Posterior vena cava (tissue), 2 donors: ENCODE measurements around the gene ADGRV1. TPM values are rescaled to one million over a fixed set of nuclear protein-coding genes. Genes with fewer than 3 reads are reported as not detected.
"Not testable (repeated sequence)": the region's sequence is repeated elsewhere in the genome, so short reads cannot be mapped to it uniquely, and the experiment has no call there.

Experiments used
- DNase-seq: peaks from one replicate; pipeline ENCODE4 v3.0.0-alpha.2; 2020; ENCODE audit warnings: low spot score
- intact Hi-C, 2 donors: fragments of 100-400 bp; cut with DNase I; formaldehyde crosslinking; loops; one replicate each; pipeline versions ENCODE4 v1.14.1 to v1.14.2; 2022 to 2023
- total RNA-seq, 2 donors: library from RNA; stranded (reverse); fragmentation: NEBNext Ultra II Directional; extraction: Animal tissue kit (Norgen Biotek cat#: 25700); gene quantifications; one replicate each; pipeline ENCODE4 v1.2.1, GENCODE V29; 2021
- donor health status: DM: yes; HTN: yes; CAD: no.
- donor health status: DM: yes; HTN: yes; CAD: no.

The ADGRV1 gene
- total RNA-seq, 2 donors from 2014 or later, result 0.19 TPM; not detected in 1

DNA sequence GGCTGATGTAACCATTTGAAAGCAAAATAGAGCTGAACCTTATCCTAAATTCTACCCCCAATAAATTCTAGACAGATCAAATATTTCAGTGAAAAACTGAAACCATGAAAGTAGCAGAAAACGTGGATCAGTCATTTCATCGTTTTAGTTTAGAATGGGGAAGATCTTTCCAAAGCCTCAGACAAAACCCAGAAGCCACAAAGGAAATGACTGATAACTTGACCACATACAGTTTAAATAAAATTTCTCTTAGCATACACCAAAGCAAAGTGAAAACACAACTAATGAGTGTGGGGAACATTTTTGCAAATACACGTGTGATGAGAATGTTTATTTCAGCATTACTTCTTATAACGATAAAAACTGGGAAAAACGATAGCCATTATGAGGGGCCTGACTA is 284.8 kb downstream of the ADGRV1 start:
- intact Hi-C loops, result no loop called here
- DNase-seq, result no peak

GRCh38 chr5:90844931-90845330 is 286.3 kb downstream of the ADGRV1 start:
- intact Hi-C loops, result no loop called here
- DNase-seq, result no peak

GRCh38 chr5:90845723-90846554 is 287.3 kb downstream of the ADGRV1 start:
- intact Hi-C loops, result no loop called here
- DNase-seq, result no peak

- DNase-seq, intact Hi-C loops: not testable (repeated sequence)
Measured at GRCh38 chr5:90847606-90848005, 289.0 kb downstream of the ADGRV1 start.

DNA sequence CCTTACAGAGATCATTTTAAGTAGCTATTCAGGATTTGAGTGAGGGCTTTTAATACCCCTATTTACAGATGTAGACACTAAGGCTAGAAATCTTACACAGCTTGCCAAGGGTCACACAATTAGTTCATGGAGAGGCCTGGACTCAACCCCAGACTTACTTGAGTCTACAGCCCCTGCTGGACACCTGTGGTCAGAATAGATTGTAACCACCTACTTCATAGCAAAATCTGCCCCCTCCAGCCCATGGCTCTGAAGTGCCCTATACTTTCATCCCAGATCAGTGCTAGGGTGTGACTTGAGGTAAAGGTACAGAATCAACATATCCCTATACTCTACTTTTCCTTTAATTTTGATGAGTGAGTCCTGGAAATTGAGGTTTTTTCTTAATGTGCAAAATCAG is 291.3 kb downstream of the ADGRV1 start:
- no peak for DNase-seq
- intact Hi-C loops, result no loop called here

DNA sequence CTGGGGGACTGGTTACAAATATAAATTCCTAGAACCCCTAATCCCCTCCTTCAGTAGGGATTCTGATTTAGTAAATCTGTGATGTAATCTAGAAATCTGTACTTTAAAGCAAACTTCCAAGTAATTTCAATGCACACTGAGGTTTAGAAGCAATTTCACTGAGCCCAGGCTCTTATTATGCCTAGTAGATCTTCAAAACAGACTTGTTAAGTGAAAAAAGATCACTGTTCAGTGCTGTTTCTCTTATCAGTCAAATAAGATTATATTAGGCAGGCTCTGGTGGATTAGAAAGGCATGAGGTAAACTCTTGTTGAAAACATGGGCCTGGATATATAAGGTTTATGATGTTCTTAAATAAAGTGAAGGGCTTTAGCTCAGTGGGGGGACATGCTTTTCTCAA is 293.9 kb downstream of the ADGRV1 start:
- no peak for DNase-seq
- intact Hi-C loops, result no loop called here

- no peak for DNase-seq
- intact Hi-C loops, result no loop called here
Measured at GRCh38 chr5:90853750-90854149, 295.2 kb downstream of the ADGRV1 start.

DNA sequence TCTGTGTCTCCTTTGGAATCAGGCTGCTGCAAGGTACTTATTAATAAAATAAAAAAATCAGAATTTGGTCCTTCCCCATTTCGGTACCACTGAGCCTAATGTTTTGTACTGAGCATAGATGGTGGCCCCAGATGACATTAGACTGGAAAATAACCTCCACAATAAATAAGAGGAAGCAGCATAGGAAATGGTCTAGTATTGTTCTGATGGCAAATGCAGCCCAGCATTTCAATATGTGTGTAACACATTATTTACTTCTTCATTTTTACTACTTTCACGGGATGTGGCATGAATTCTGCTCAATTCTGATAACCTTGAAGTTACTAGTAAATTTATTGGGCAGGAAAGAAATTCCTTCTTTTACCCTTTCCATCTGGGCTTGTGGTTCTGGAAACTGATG is 295.6 kb downstream of the ADGRV1 start:
- intact Hi-C loops, result no loop called here
- no peak for DNase-seq

DNA sequence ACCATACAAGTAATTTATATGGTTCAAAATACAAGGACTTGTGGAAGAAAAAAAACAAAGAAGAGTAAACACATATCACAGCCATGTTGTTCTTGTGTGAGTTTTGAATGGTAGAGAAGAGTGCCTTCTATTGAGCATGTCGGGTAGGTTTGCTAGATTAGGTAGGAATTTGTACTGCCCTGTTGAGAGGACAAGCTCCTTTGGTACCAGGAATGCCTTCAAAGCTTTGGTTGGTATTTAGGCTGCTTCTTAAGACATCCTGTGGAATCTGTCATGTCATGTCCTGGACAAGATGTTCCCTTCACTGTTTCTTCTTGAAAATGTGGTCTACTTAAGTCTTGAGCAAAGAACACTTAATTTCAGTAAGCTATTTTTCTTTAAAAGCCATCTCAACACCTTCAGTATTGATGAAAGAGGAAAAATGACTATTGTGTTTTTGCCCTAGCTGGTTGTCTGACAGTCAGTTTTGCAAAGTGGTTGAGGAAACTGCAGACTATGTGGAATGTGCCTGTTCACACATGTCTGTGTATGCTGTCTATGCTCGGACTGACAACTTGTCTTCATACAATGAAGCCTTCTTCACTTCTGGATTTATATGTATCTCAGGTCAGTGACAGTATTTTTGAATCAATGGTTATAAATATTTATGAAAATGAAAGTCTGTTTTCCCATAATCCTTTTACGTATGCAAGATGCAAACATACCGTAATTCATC is 296.9 kb downstream of the ADGRV1 start:
- intact Hi-C loops, result no loop called here
- no peak for DNase-seq

- intact Hi-C loops, result loop anchor here in 1 of 2 donors (5.0 kb wide), 1 partner anchor 725 kb away; no protein-coding TSS in a partner anchor
- DNase-seq, result no peak
Measured at GRCh38 chr5:90861843-90862586, 303.4 kb downstream of the ADGRV1 start.

- intact Hi-C loops, result loop anchor here in 1 of 2 donors (5.0 kb wide), 1 partner anchor 552 kb away; no protein-coding TSS in a partner anchor
- no peak for DNase-seq
Measured at GRCh38 chr5:90865180-90865579, 306.6 kb downstream of the ADGRV1 start.

DNA sequence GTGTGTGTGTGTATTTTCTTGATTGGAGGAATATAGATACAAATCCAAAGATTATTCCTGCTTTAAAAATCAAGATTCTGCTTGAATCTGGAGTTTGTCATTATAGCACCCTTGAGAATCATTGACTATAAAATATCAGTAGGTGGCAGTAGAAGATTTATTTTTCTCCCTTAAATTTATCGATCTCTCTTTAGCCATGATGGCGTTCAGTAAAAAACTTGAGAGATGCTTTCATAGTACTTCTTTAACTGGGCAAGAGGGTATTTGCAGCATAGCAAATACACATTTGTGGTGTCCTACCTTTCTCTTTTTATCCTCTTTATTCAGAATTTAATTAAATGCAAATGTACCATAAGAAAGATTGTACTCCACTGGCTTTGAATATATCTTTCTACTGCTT is 307.7 kb downstream of the ADGRV1 start:
- no peak for DNase-seq
- intact Hi-C loops, result loop anchor here in 1 of 2 donors (5.0 kb wide), 1 partner anchor 551 kb away; no protein-coding TSS in a partner anchor

DNA sequence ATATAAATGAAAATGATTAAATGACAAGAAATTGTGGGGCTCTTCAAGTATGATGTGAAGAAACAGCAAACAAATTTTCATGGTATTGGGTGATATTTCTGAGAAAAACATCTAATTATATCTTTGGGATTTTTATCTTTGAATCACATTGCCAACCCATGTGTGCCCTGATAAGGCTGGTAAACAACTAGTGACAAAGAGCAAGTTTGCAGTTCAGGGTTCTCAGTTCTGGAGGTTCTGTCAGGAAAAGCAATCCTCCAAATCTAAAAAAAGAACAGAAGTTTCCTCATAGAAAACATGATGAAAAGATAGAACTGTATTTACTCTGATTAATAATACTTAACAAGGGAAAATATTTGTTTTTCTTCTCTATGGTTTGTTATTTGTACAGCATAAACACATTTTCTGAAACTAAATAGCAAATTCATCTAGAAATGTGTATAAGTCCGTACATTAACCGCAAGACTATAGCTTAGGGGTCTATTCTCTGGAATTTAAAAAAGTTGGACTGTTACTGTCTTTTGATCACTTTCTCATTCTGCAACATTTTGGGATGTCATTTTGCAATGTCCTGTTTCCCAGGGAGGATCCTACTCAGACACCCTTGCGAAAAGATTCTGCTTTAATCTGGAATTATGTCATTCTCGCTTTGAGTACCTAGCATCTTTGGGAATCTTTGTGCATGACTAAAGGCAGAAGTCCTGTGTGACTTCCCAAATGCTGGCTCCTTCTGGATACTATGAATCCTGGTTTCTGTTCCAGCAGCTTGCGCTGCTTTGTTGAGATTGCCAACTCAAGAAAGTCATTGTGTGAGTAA is 308.5 kb downstream of the ADGRV1 start:
- intact Hi-C loops, result loop anchor here in 1 of 2 donors (5.0 kb wide), 1 partner anchor 550 kb away; no protein-coding TSS in a partner anchor
- no peak for DNase-seq

DNA sequence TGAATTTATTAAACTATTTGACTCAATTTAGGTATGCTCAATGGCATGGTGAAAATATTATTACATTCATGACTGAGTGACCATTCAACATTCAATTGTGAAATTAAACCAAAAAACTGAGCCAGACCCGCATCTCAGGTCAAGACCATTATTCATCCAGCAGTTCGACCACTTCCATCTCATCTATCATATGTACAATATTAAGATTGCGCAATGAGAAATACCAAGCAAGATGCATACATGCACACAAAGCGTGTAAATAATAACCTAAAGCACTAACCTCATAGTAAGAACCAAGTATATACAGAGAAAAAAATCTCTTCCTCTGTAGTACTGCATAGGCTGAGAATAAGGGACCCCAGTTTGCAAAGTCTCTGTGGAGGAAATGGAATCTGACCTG is 310.2 kb downstream of the ADGRV1 start:
- intact Hi-C loops, result loop anchor here in 1 of 2 donors (5.0 kb wide), 1 partner anchor 549 kb away; no protein-coding TSS in a partner anchor
- DNase-seq, result no peak

- no peak for DNase-seq
- intact Hi-C loops, result no loop called here
Measured at GRCh38 chr5:90871391-90871991, 312.9 kb downstream of the ADGRV1 start.

DNA sequence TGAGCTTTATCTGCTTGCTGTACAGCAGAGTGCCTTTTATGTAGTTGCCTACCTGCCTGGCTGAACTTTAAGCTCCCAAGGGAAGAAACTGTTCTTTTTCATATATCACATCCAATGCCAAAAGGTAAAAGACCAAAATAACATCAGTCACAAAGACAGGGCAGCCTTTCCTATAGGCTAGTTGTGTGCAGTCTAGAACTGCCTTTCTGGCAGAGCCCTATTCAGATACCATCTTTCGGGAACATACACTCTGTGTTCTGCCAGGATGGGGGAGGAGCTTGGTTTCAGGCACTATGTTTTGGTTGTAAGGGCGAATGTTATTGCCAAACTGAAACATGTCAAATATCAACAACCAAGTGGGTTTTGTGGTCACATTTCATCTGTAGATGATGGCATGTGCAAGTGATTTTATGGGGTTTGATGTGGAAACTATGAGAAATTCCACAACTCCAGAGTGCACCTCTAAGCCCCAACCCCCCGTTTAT is 314.5 kb downstream of the ADGRV1 start:
- no peak for DNase-seq

GRCh38 chr5:90874066-90874465 is 315.5 kb downstream of the ADGRV1 start:
- DNase-seq, result no peak
- intact Hi-C loops, result no loop called here

More for the DNA sequence above, 314.5 kb downstream of the ADGRV1 start:
- intact Hi-C loops, result no loop called here

- DNase-seq, result no peak
- intact Hi-C loops, result no loop called here
Measured at GRCh38 chr5:90875456-90875855, 316.9 kb downstream of the ADGRV1 start.
